Naive thymus-derived CD4-positive, alpha-beta T cell (primary cell): ENCODE data around the gene ATP5F1E. TPM values are rescaled to one million over a fixed set of nuclear protein-coding genes. Genes with fewer than 3 reads are reported as not detected.

ENCODE experiments used
- ATAC-seq: fragments of 150-1000 bp; cut with Tn5 transposase; 2 replicates; pipeline ENCODE4 v1.10.0; 2021; ENCODE audit warnings: mild to moderate bottlenecking, moderate library complexity
- CTCF ChIA-PET: fragments of 350-600 bp; sonication (Branson Sonifier 250); formaldehyde crosslinking; loops from one replicate; lab custom pipeline; 2021; ENCODE audit warnings: antibody characterized with exemption; lab: Charles Lee
- POLR2A ChIA-PET: fragments of 350-600 bp; sonication (Branson Sonifier 250); formaldehyde crosslinking; loops from one replicate; lab custom pipeline; 2021; ENCODE audit warnings: antibody characterized with exemption, inconsistent platforms; lab: Charles Lee
- DNase-seq, 9 donors: peaks; one replicate each; pipeline versions ENCODE4 v3.0.0 to v3.0.0-alpha.2; 2020 to 2022; ENCODE audit warnings: mixed read lengths in 1 of 9
- H3K27ac ChIP-seq: one replicate; pipeline ENCODE4 v1.7.0; 2013; ENCODE audit warnings: mild to moderate bottlenecking, low read depth, low read length, moderate library complexity
- H3K27me3 ChIP-seq, 2 donors: one replicate each; pipeline ENCODE4 v1.7.0; 2013; ENCODE audit warnings: low read length in 2 of 2, mild to moderate bottlenecking in 2 of 2, moderate library complexity in 2 of 2; ENCODE audit not compliant: control insufficient read depth in 2 of 2, insufficient read depth in 2 of 2
- H3K36me3 ChIP-seq, 3 experiments: 1 replicate in 2 of 3; 2 replicates in 1 of 3; pipeline ENCODE4 v1.7.0; 2013; ENCODE audit warnings: low read length in 3 of 3, mild to moderate bottlenecking in 3 of 3, moderate library complexity in 1 of 3; ENCODE audit not compliant: insufficient read depth in 3 of 3, control insufficient read depth in 2 of 3
- H3K4me1 ChIP-seq, 2 donors: one replicate each; pipeline ENCODE4 v1.7.0; 2013; ENCODE audit warnings: low read length in 2 of 2, mild to moderate bottlenecking in 2 of 2, moderate library complexity in 1 of 2; ENCODE audit not compliant: control insufficient read depth in 2 of 2, insufficient read depth in 2 of 2
- H3K4me3 ChIP-seq: 2 replicates; pipeline ENCODE4 v1.7.0; 2013; ENCODE audit warnings: mild to moderate bottlenecking, low read length
- H3K9me3 ChIP-seq, 3 experiments: 1 replicate in 2 of 3; 2 replicates in 1 of 3; pipeline ENCODE4 v1.7.0; 2013; ENCODE audit warnings: low read length in 3 of 3; ENCODE audit not compliant: control insufficient read depth in 2 of 3
- H3K27ac Mint-ChIP-seq, 9 donors: one replicate each; pipeline ENCODE4 v1.8.0; 2020 to 2022; ENCODE audit warnings: mixed read lengths in 9 of 9, mild to moderate bottlenecking in 8 of 9, moderate library complexity in 5 of 9, inconsistent platforms in 2 of 9
- H3K27me3 Mint-ChIP-seq, 5 donors: one replicate each; pipeline ENCODE4 v1.8.0; 2021 to 2022; ENCODE audit warnings: mixed read lengths in 5 of 5, mild to moderate bottlenecking in 1 of 5
- H3K36me3 Mint-ChIP-seq, 5 donors: one replicate each; pipeline ENCODE4 v1.8.0; 2020 to 2022; ENCODE audit warnings: mixed read lengths in 5 of 5, mild to moderate bottlenecking in 3 of 5, inconsistent platforms in 1 of 5
- H3K4me1 Mint-ChIP-seq, 7 donors: one replicate each; pipeline ENCODE4 v1.8.0; 2020 to 2022; ENCODE audit warnings: mixed read lengths in 7 of 7, mild to moderate bottlenecking in 3 of 7, inconsistent platforms in 1 of 7
- H3K4me3 Mint-ChIP-seq, 10 donors: one replicate each; pipeline ENCODE4 v1.8.0; 2020 to 2022; ENCODE audit warnings: mild to moderate bottlenecking in 10 of 10, mixed read lengths in 10 of 10, moderate library complexity in 6 of 10, inconsistent platforms in 2 of 10
- H3K9me3 Mint-ChIP-seq, 11 donors: one replicate each; pipeline ENCODE4 v1.8.0; 2020 to 2022; ENCODE audit warnings: mixed read lengths in 11 of 11, mild to moderate bottlenecking in 4 of 11, inconsistent platforms in 1 of 11, moderate library complexity in 1 of 11
- intact Hi-C, 2 donors: fragments of 100-400 bp; cut with micrococcal nuclease; formaldehyde crosslinking; loops; one replicate each; pipeline ENCODE4 v1.15.1; 2023
- polyA plus RNA-seq, 2 donors: library from polyadenylated mRNA; unstranded; fragments of 300-500 nt; fragmentation: Illumina TruSeq; gene quantifications; one replicate each; pipeline ENCODE4 v1.2.3, GENCODE V29; 2021
- total RNA-seq, 6 experiments: library from RNA in 5 of 6; stranded (reverse) in 5 of 6; gene quantifications; 1 replicate in 5 of 6; 2 replicates in 1 of 6; pipeline ENCODE4 v1.2.3 and lab custom pipeline; 2021 to 2026

The ATP5F1E gene
- total and polyA plus RNA-seq, 7 experiments from 2014 or later: 31.4 to 81.7 (median 67.4) TPM

GRCh38 chr20:59016795-59017492, 15.2 kb downstream of the ATP5F1E start:
- no peaks in the 10 kb centered on the region for H3K27me3 ChIP-seq
- Mint-ChIP-seq H3K27ac (peak overlapping the region in 7 of 9 donors; percentile 6 to 84 (median 35)), H3K27me3 (no peaks in the 10 kb centered on the region), H3K4me1 (peaks cover 24 to 46% (median 40%) of the 10 kb centered on the region in 7 donors), H3K4me3 (peak overlapping the region in 6 of 10 donors; percentile 1 to 62 (median 42)), H3K36me3 (peaks cover 0 to 7% (median 0%) of the 10 kb centered on the region in 5 donors), H3K9me3 (no peaks in the 10 kb centered on the region)
- intact Hi-C loops: no loop called here
- H3K9me3 ChIP-seq: no peaks in the 10 kb centered on the region
- DNase-seq: peak in 1 of 9 donors; percentile 18
- CTCF ChIA-PET: interaction anchor here (1.0 kb wide), 1 partner anchor 23 kb away, joined by 4 read pairs; no protein-coding TSS in a partner anchor
- H3K4me3 ChIP-seq: no peak overlapping the region
- no peak for ATAC-seq
- POLR2A ChIA-PET: interaction anchor here (1.6 to 2.5 kb wide), 3 partner anchors 8 to 16 kb away, joined by 4 to 12 read pairs (median 10); partner anchors contain the start of gene ATP5F1E
- peaks cover 10 to 24% of the 10 kb centered on the region in 2 donors for H3K4me1 ChIP-seq
- no peak overlapping the region for H3K27ac ChIP-seq
- no peaks in the 10 kb centered on the region for H3K36me3 ChIP-seq

DNA sequence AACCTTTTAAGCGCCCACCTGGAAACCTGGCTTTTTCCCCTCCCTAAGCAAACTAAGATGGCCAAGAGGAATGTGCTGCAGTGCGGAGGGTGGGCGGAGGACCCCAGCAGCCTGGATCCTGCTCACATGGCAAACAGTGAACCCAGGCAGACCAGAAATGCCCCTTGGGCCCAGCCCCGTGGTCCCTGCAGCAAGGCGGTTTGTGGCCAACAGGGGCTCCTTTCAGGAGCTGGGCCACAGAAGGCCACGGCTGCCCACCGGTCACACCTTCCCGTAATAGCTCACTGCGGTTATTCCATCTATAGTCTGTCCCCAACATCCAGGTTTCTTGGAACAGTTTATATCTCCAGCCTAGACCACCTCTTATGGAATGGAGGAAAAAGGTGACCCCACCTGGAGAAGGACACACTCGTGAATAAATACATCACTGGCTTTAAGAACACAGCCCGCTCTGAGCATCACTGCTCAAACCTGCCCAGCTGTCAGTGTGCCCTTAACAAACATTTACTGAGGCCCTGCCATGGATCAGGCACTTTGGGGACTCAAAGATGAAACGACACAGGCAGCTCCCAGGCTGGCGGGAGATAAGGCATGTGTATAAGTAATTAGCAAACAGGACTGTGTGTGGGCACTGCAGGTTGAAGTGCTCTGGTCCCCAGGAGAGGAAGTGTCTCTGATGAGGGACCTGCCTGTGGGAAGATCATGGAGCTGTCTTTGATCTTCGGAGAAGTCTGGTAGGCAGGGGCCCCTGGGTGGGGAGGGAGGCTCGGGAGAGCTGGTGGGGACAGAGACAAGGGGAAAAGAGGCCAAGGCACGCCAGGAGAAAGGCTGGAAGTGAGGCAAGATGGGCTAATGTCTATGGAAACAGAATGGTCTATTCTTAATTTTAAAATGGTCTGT, 16.1 kb downstream of the ATP5F1E start:
- H3K9me3 ChIP-seq: no peaks in the 10 kb centered on the region
- ChIA-PET POLR2A (interaction anchor here (2.0 to 2.5 kb wide), 2 partner anchors 9 to 16 kb away, joined by 4 to 12 read pairs; partner anchors contain the start of gene ATP5F1E), CTCF (no interaction called here)
- no peak for ATAC-seq
- H3K27me3 ChIP-seq: no peaks in the 10 kb centered on the region
- H3K4me1 ChIP-seq: peaks cover 10 to 24% of the 10 kb centered on the region in 2 donors
- Mint-ChIP-seq H3K4me3 (peak overlapping the region in 7 of 10 donors; percentile 1 to 73 (median 51)), H3K27me3 (no peaks in the 10 kb centered on the region), H3K9me3 (no peaks in the 10 kb centered on the region), H3K4me1 (peaks cover 26 to 53% (median 47%) of the 10 kb centered on the region in 7 donors), H3K27ac (peak overlapping the region in 4 of 9 donors; percentile 52 to 73 (median 62)), H3K36me3 (peaks cover 0 to 5% (median 0%) of the 10 kb centered on the region in 5 donors)
- no peaks in the 10 kb centered on the region for H3K36me3 ChIP-seq
- no peak overlapping the region for H3K27ac ChIP-seq
- no peak overlapping the region for H3K4me3 ChIP-seq
- intact Hi-C loops: no loop called here
- DNase-seq: no peak

GRCh38 chr20:59015411-59015810, 16.7 kb downstream of the ATP5F1E start:
- ATAC-seq (no peak), DNase-seq (no peak)
- H3K27me3 ChIP-seq: no peaks in the 10 kb centered on the region
- H3K4me3 ChIP-seq: no peak overlapping the region
- peaks cover 10 to 24% of the 10 kb centered on the region in 2 donors for H3K4me1 ChIP-seq
- H3K36me3 ChIP-seq: no peaks in the 10 kb centered on the region
- CTCF ChIA-PET: no interaction called here
- H3K27ac ChIP-seq: no peak overlapping the region
- intact Hi-C loops: no loop called here
- Mint-ChIP-seq H3K27ac (no peak overlapping the region), H3K27me3 (no peaks in the 10 kb centered on the region), H3K4me3 (no peak overlapping the region), H3K9me3 (no peaks in the 10 kb centered on the region), H3K36me3 (peaks cover 0 to 5% (median 0%) of the 10 kb centered on the region in 5 donors), H3K4me1 (peaks cover 26 to 53% (median 47%) of the 10 kb centered on the region in 7 donors)
- H3K9me3 ChIP-seq: no peaks in the 10 kb centered on the region
- POLR2A ChIA-PET: interaction anchor here (1.6 to 2.0 kb wide), 2 partner anchors 10 to 17 kb away, joined by 4 to 8 read pairs; partner anchors contain the start of gene ATP5F1E

GRCh38 chr20:59014680-59015389, 17.3 kb downstream of the ATP5F1E start:
- POLR2A ChIA-PET: interaction anchor here (0.6 to 1.6 kb wide), 5 partner anchors 10 to 69 kb away, joined by 3 to 8 read pairs (median 4); partner anchors contain the start of gene ATP5F1E
- H3K9me3 ChIP-seq: no peaks in the 10 kb centered on the region
- peaks cover 10 to 24% of the 10 kb centered on the region in 2 donors for H3K4me1 ChIP-seq
- ATAC-seq (no peak), DNase-seq (no peak)
- intact Hi-C loops: no loop called here
- Mint-ChIP-seq H3K27me3 (no peaks in the 10 kb centered on the region), H3K4me3 (peak overlapping the region in 2 of 10 donors; percentile 19 to 26), H3K9me3 (no peaks in the 10 kb centered on the region), H3K36me3 (peaks cover 0 to 5% (median 0%) of the 10 kb centered on the region in 5 donors), H3K27ac (peak overlapping the region in 2 of 9 donors; percentile 23 to 76), H3K4me1 (peaks cover 26 to 53% (median 47%) of the 10 kb centered on the region in 7 donors)
- no peak overlapping the region for H3K27ac ChIP-seq
- H3K27me3 ChIP-seq: no peaks in the 10 kb centered on the region
- CTCF ChIA-PET: no interaction called here
- no peak overlapping the region for H3K4me3 ChIP-seq
- no peaks in the 10 kb centered on the region for H3K36me3 ChIP-seq

DNA sequence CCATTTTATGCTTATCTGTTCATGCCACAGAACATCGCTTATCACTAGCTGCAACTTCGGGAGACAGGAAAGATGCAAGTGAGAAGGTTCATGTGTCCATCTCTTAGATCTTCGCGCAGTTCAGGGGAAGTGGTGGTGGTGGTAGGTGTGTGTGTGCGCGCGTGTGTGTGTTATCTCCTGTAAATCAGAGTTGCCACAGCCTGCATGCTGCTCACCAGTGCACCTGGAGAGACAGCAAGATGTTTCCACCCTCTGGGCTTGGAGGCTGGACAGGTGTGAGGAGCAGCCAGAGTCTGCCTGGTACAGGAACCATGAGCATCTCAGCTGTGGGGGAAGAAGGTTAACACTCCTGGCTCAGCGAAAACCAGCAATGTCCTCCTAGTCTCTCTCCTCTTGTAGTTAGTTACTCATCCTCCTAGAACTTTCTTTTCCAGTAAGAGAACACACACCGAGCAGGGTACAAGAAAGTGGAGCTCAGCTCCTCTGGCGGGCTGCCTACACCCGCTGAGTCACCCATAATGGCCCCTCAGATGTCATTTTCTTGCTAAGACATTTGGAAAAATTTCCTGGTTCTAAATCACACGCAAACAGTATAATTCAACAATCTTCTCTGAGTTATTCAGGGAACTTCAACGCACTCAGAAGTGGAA, 18.1 kb downstream of the ATP5F1E start:
- H3K4me1 ChIP-seq: peaks cover 10 to 24% of the 10 kb centered on the region in 2 donors
- no peak overlapping the region for H3K27ac ChIP-seq
- DNase-seq (peak in 4 of 9 donors; percentile 16 to 36 (median 28)), ATAC-seq (peak; percentile 67)
- peak overlapping the region in 5 of 10 donors; percentile 4 to 26 (median 14) for H3K4me3 Mint-ChIP-seq
- intact Hi-C loops: no loop called here
- no peaks in the 10 kb centered on the region for H3K9me3 Mint-ChIP-seq
- peak overlapping the region in 5 of 9 donors; percentile 10 to 76 (median 21) for H3K27ac Mint-ChIP-seq
- H3K27me3 ChIP-seq: no peaks in the 10 kb centered on the region
- no peaks in the 10 kb centered on the region for H3K27me3 Mint-ChIP-seq
- ChIA-PET CTCF (no interaction called here), POLR2A (interaction anchor here (0.6 to 1.6 kb wide), 5 partner anchors 8 to 52 kb away, joined by 3 to 8 read pairs (median 4); partner anchors contain the start of gene ATP5F1E)
- no peaks in the 10 kb centered on the region for H3K36me3 Mint-ChIP-seq
- H3K36me3 ChIP-seq: no peaks in the 10 kb centered on the region
- peaks cover 26 to 53% (median 47%) of the 10 kb centered on the region in 7 donors for H3K4me1 Mint-ChIP-seq
- H3K9me3 ChIP-seq: no peaks in the 10 kb centered on the region
- H3K4me3 ChIP-seq: no peak overlapping the region
